HG02623 (cell line): ENCODE measurements around the gene PIH1D1.
"Not testable (repeated sequence)": the region's sequence is repeated elsewhere in the genome, so short reads cannot be mapped to it uniquely, and the experiment has no call there.

ENCODE experiments used
- ATAC-seq: cut with Tn5 transposase; IDR thresholded peaks from one replicate; pipeline ENCODE4 v1.9.1; 2021; ENCODE audit warnings: moderate library complexity; ENCODE audit not compliant: unreplicated experiment

PIH1D1 gene

GRCh38 chr19:49458567-49458903 lies 6.9 kb upstream of the PIH1D1 start:
- no peak for ATAC-seq

DNA sequence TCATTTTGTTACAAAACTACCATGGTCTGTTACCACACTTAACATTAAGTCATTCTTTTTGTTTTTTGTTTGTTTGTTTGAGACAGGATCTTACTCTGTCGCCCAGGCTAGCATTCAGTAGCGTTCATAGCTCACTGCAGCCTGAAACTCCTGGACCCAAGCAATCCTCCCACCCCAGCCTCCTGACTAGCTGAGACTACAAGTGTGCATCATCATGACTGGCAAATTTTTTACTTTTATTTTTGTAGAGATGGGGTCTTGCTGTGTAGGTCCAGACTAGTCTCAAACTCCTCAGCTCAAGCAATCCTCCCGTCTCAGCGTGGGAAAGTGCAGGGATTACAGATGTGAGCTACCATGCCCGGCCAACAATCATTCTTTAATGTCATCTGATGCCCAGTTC lies 4.7 kb upstream of the PIH1D1 start:
- no peak for ATAC-seq

DNA sequence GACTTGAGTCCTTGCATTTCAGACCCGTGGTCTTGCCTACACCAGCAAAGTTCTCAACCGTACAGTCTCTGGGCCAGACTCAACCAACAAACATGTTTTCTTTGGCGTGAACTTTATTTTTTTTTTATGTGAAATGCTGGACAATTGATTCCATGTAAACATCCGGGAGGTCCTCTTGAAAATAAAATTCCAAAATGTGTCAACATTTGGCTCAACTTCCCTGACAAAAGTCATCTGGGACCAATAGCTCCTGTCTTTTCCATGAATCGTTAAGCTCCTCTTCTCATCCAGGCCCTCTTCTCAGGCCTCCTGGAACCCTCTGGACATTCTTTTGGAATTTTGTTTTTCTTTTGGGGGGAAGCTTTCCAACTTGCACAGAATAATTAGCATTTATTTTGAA lies 4.2 kb upstream of the PIH1D1 start:
- no peak for ATAC-seq

DNA sequence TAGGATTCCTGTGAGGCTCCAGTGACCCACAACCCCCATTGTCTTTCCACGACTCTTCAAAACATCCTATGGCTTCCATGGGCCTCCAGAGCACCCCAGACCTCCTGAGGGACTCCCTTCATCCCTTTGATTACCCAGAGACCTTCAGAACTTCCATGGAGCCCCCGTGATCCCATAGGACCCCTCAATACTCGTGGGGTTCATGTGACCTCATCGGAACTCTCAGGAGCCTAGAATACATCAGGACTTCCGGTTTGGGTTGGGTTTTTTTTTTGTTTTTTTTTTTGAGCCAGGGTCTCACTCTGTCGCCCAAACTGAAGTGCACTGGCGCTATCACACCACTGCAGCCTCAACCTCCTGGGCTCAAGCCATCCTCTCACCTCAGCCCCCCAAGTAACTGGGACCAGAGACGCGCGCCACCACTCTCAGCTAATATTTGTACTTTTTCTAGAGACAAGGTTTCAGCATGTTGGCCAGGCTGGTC lies 2.2 kb upstream of the PIH1D1 start:
- no peak for ATAC-seq

DNA sequence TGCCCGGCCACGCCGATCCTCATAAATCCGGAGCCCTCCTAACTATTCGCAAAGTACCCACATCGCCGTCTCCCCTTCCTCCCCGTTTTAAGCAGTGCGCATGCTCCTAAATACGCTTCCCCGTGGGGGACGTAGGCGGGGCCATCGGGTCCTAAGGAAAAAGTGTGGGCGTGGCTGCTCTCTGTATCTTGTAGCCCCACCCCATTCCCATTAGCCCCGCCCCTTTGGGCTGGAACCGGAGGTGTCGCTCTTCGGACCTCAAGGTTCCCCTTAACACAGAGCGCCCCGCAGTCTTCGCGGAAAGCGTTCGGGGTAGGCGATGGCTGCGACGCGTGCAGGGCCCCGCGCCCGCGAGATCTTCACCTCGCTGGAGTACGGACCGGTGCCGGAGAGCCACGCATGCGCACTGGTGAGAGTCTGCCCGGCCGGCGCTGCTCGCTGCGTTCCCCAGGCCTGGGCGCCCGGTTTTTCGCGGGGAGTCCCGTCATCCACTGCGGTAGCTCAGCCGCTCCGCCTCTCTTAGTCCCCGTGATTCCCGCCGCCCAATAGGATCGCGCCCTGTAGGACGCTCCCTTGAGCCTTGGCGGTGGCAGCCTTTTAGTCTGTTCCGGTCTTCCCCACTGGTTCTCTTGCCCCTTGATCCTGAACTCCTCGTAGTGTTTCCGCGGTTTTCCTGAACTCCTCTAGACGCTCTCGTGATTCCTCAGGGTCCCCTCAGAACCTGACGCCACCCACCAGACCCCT lies 1.6 kb upstream of the PIH1D1 start, which contains the start of gene ALDH16A1:
ALDH16A1 (plus strand) TSS at position 213 of the 744 bp plus-strand sequence; CDS start at position 320, 107 bp downstream.
- ATAC-seq = peak; percentile 83

DNA sequence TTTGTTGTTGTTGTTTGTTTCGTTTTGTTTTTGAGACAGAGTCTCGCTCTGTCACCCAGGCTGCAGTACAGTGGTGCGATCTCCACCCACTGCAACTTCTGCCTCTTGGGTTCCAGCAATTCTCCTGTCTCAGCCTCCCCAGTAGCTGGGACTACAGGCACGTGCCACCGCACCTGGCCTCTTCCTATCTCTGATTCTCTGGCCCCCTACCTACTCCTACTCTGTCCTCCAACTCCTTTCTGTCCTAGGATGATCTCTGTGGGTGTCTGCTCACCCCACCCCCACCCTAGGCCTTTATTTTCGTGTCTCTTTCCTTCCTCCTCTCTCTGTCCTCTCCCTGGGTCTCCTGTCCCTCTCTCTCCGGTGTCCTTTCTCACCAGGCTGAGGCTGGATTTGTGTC lies 1.2 kb downstream of the PIH1D1 start:
- ATAC-seq = no peak

GRCh38 chr19:49448432-49448786 lies 3.2 kb downstream of the PIH1D1 start:
- no peak for ATAC-seq

DNA sequence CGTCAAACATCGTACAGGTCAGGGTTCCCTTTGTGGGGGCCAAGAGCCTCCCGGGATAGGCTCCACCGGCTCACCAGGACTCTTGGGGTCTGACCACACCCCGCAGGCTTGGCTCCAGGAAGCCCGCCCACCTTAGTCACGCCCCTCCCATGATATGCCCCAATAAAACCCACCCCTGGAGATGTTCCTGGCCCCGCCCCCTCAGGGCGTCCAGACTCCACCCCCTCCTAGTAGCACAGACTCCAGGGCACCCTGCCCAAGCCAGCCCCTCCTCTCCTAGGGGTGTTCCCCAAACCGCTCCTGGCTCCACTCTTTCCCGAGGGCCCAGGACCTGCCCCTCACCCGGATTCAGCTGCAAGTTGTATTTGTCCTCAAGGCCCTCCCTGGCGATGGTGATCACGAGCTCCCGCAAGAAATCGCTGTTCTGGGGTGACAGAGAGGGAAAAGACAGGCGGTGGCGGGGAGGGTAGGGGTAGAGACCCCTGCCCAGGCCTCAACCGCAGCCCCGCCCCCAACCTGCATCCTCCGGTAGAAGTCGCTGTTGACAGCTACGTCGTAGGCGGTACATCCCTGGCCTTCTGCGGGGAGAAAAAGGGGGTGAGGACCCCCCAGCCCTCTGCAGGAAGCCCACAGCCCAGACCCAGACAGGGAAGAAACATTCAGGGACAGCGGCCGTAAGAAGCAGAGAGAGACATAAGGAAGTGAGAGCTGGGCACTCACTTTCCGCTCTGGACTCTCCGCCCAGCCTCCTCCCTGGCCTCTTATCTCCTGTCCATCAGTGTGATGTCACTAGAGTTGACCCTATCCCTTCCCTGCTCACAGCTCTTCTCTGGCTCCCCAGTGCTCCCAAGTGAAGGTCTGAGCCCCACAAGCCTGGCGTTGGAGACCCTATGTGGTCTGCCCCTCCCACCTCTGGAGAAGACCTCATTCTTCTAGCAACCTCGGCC lies 3.9 kb downstream of the PIH1D1 start:
- ATAC-seq = no peak

DNA sequence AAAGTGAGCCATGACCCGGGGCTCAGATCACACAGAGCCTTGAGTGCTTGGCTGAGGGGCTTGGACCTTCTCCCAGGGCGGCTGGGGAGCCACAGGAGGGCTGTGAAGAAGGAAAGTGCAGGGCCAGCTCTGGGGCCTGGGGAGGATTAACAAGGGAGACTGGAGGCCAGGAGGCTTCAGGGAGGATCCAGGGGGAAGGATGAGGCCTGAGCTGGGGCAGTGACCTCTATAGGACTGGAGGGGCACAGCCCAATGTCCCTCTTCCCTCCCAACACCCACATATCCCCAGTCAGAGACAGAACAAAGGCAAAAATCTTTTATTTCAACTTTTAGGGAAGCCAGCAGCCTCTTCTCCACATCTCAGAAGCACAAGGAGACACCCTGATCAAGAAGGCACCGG lies 5.6 kb downstream of the PIH1D1 start:
- ATAC-seq = no peak

DNA sequence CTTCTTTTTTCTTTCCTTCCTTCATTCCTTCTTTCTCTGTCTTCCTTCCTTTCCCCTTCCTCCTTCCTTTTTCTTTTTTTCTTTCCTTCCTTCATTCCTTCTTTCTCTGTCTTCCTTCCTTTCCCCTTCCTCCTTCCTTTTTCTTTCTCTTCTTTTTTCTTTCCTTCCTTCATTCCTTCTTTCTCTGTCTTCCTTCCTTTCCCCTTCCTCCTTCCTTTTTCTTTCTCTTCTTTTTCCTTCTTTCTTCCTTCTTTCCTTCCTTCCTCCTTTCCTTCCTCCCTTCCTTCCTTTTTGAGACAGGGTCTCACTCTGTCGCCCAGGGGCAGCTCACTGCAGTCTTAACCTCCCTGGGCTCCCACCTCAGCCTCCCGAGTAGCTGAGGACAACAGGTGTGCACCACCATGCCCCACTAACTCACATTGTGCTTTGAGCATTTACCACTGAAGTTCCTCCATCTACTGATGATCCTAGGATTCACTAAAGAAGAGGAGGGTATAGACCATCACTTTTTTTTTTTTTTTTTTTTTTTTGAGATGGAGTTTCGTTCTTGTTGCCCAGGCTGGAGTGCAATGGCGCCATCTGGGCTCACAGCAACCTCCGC lies 7.4 kb downstream of the PIH1D1 start:
- ATAC-seq = not testable (repeated sequence)

- ATAC-seq = peak; percentile 65
Observed at GRCh38 chr19:49443366-49444099, 8.1 kb downstream of the PIH1D1 start.

DNA sequence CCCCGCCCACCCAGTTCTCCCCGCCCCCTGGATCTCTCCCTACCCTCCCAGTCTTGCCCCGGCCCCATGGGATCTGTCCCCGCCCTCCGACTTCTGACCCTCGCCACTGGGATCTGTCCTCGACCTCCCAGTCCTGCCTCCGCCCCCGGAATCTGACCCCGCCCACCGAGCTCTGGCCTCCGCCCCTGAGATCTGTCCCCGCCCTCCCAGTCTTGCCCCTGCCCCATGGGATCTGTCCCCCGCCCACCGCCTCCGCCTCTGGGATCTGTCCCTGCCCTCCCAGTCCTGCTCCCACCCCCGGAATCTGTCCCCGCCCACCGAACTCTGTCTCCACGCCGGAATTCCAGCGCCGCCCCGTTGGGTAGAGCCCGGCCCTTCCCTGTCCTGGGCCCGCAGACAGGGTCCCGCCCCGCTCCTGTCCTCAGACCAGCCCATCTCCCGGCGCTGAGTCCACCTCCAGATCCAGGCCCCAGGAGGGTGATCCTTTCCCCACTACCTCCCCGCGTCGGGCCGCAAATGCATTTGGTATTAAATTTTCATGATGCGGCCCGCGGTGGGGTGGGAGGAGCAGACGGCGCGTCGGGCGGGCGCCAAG lies 8.7 kb downstream of the PIH1D1 start:
- peak; percentile 19 for ATAC-seq

DNA sequence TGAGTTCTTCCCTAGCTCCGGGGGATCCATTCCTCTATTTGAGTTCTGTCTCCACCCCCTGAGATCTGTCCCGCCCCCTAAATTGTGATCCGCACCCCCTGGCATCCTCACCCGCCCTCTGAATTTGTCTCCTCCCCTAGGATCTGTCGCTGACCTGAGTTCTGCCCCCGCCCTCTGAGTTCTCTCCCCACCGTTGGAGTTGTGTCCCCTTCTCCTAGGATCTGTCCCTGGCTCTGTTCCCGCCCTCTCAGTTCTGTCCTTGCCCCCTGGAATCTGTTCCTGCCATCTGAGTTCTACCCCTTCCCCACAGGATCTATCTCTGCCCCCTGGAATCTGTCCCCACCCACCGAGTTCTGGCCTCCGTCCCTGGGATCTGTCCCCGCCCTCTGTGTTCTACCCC lies 9.3 kb downstream of the PIH1D1 start:
- ATAC-seq = no peak

- ATAC-seq = no peak
Observed at GRCh38 chr19:49441960-49442350, 9.7 kb downstream of the PIH1D1 start.

DNA sequence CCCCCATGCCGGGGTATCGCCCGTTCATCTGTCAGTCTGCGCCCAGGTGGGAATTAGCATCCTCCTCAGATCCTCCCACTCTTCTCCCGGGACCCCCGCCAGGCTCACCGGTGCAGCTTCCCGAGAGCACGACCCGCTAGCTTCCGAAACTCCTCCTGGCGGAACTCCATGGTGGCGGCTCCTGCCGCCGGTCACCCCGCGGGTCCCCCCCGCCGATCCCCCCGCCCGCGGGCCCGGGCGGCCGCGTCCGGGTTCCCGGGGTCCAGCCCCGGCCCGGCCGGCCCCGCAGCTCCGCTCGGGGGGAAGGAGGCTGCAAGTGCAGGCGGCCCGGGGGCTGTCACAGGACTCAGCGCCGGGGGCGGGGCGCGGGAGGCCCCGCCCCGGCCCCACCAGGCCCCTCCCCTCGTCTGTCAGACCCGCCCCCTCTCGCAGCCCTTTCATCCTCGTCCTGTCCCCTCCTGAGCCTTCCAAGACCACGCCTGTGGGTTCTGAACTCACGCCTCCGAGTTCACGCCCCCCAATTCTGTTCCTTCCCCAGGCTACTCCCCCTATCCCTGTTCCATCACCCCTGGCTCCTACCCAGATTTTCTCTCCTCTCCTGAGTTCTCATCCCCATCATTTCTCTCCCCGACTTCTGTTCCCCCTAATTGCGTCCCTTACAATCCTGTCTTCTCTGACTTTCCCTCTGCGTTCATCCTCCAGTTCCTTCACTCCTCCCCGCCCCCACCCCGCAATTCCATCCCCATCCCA lies 10.2 kb downstream of the PIH1D1 start, which contains the start of gene SLC17A7:
SLC17A7 (minus strand) TSS at position 318 of the 750 bp plus-strand sequence; CDS start at position 170, 148 bp downstream.
- no peak for ATAC-seq

GRCh38 chr19:49440439-49441209 lies 11.0 kb downstream of the PIH1D1 start:
- ATAC-seq = no peak

- no peak for ATAC-seq
Observed at GRCh38 chr19:49439836-49440235, 11.8 kb downstream of the PIH1D1 start.

DNA sequence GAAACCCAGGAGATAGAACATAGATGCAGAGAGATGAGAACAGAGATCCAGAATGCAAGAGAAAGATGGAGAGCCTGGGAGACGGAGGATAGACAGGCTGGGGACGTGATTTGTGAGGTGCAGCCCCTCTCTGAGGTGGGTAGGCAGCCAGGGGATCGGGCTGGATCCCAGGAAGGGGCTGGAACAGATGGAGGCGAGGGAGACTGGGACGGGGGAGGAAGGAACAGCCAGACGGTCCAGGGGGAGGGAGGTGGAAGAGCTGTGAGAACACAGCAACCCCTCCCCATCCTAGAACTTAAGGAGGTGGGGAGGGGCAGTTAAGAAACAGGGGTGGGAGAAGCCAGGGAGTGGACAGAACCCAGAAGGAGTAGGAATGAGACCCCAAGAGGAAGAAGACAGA lies 13.4 kb downstream of the PIH1D1 start:
- ATAC-seq = no peak

DNA sequence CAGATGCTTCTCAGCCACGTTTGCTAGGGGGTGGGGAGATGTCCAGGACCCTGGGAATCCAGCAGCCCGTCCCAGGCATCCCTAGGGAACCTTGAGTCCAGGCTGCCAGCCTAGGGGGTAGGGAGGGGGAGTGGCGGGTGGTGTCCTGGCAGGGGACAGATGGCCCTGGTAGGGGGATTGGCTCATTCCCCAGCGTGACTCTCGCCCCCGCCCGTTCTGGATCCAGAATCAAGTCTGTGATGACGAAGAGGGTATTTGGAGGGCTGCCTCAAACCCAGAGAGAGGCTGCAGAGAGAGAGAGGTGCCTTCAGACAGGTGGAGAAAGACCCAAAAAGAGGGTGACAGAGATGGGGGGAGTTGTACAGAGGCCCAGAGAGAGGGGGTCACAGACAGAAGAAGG lies 14.4 kb downstream of the PIH1D1 start:
- no peak for ATAC-seq
